T-helper 2 cell treated with Interferon-gamma antibody and Interleukin-4, amounts not matched to agents 100 ng/mL and 5 ng/mL, for 36 hours (primary cell): ENCODE measurements around the gene POMT2. TPM values are rescaled to one million over a fixed set of nuclear protein-coding genes. Genes with fewer than 3 reads are reported as not detected.
"Not testable (repeated sequence)": the region's sequence is repeated elsewhere in the genome, so short reads cannot be mapped to it uniquely, and the experiment has no call there.

ENCODE experiments used
- intact Hi-C: fragments of 100-400 bp; cut with micrococcal nuclease; formaldehyde crosslinking; loops from one replicate; pipeline ENCODE4 v1.15.1; 2023
- total RNA-seq: library from RNA; stranded (reverse); gene quantifications from 2 replicates; pipeline ENCODE4 v1.2.3, GENCODE V29; 2022

The POMT2 gene
- total RNA-seq, 1 donor from 2014 or later, result 16.3 TPM

DNA sequence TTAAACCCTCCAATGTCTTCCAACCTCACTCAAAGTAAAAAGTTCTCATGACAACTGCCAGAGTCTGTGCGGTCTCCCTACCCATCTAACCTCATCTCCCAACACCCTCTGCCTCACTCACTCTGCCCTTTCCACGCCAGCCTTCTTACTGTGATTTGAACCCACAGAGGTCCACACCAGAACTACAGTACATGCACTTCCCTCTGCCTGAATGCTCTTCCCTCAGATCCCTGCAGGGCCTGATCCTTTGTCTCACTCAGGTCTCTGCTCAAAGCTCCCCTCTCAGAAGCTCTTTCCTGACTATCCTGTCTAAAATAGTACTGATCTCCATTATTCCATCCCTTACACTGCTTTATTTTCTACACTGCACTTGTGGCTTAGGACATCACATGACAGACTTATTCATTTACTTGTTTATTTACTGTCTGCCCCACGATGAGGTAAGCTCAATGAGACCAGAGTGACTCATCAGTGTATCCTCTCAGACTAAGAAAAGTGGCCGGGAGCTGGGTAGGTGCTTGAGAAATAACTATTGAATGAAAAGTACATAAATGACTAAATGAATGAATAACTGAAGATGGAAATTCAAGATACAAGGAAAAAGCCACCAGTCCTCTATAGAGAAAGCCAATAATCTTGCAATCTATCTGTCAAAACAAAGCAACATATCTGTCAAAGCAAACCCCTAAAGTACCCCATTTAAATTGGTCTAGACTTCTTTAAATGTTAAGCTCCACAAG is 17.1 kb downstream of the POMT2 start:
- intact Hi-C loops, result loop anchor here (1.0 to 5.0 kb wide), 2 partner anchors 17 to 154 kb away; partner anchors contain the start of genes AHSA1, POMT2 and VIPAS39

DNA sequence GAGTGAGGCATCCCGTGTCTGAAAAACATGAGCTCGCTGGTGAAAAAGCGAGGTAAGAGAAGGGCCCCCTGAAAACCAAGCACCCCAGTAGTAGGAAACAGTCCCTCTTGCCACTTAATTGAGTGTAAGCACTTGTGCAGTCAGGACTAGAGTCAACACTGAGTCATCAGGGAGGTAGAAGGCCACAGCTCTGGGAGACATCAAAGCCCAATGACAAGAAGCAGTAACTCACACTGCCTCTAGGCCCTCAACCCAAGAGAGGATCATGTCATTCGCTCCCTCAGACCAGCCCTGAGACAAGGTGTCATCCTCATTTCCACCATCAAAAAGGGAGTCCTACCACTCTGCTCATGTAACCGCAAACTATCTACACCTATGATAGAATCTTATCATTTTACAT is 17.8 kb downstream of the POMT2 start:
- intact Hi-C loops, result loop anchor here (1.0 to 5.0 kb wide), 2 partner anchors 17 to 154 kb away; partner anchors contain the start of genes AHSA1, POMT2 and VIPAS39

DNA sequence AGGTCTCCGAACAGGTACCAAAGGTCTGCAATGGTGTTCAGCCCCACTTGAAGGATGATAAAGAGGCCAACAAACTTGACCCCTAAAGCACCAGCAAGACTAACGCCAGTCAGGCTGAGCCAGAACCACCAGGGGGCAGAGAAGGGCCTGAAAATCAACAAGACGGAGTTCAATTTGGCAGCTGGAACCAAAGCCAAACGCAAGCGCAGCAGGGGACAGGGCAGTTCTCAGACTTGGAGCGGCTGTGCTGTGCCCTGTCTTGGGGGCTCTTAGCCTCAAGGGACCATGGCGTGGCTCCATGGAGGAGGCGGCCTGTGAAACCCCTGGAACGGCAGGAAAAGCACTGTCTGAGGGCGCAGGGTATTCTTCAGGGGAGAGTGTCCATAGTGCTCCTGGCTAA is 19.6 kb downstream of the POMT2 start:
- intact Hi-C loops, result loop anchor here (1.0 to 5.0 kb wide), 2 partner anchors 156 to 250 kb away; partner anchors contain the start of genes AHSA1 and VIPAS39

DNA sequence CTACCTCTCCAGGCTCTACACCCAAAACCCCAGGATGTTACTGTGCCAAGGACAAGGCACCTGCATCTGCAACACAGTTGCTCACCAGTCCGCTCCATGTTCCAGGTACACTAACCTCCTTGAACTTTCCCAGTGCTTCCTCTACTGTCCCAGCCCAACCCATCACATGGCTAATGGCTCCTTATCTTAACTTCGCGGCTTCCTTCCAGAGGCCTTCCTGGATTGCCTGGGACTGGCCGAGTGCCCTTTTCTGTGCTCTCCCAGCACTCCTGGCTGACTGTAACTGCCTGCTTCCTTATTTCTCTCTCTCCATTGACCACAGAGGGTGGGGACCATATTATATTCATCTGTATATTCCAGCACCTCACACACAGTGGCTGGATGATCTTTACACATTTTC is 20.9 kb downstream of the POMT2 start:
- intact Hi-C loops, result loop anchor here (5.0 kb wide), 1 partner anchor 158 kb away; the partner anchor contains the start of genes AHSA1 and VIPAS39

DNA sequence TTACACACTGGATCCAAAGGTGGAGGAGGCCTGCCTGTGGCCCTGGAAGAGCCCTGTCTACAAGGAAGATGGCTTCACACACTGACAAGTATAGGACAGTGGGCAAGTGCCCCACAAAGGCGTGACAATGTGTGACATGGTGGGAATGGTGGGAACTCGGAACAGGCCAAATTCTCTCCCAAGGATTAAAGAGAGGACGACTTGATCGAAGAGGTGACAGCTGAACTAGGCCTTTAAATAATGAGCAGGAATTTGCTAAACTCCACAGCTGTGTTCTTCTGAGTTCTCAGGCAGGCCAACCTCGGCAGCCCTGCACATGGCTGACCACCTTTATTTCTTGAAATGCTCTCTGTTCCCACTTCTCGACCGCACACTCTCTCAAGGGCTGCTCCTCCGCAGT is 23.8 kb downstream of the POMT2 start:
- intact Hi-C loops, result no loop called here

DNA sequence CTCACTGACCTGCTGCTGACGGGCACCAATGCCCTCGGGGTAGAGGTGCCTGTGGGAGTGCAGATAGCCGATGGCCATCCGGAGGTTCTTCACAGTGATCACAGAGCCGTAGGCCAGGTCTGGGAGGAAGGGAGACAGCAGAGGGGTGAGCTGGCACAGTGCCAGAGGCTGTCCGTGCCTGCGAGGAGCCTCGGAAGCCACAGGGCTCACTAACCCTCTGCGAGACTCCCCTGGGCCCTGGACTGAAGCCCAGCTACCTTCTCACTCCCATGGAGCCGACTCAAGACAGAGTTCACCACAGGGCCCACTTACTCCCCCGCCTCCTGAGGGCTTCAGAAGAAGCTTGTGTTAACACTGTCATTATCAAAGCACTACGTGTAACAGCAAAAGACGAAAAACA is 24.5 kb downstream of the POMT2 start:
- intact Hi-C loops, result no loop called here

DNA sequence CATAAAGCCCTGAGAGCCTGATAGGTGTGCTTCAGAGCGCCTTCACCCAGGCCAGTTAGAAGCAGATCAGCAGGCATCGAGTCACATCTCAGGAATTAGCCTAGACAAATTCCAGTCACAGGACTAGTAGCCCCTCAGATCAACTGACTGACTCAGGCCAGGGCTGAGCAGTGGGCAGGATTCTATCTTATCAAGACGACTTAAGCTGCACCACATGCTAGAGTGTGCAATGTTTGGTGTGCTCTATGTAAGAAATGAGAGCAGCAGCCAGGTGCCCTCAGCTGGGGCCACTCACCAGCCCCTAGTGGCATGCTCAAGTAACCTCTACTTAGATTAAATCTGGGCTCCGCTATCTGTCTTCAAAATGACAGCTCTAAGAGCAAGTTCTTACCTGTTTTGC is 30.0 kb downstream of the POMT2 start:
- intact Hi-C loops, result no loop called here

DNA sequence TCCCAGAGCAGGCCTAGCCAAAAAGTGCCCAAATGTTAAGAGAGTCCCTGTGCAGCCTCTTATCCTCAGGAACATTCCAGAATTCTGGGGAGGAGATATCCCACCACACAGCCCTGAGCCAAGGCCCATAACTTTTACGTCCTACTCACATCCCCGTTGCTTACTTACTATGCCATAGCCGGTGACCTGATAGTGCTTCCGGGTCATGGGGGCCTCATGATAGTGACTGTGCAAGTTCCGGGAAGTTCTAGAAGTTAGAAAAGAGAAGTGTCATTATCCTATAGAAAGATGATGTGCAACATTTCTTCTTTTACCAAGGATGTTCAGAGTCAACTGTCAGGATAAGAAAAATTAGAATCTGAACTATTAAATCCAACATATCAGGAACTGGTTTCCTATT is 34.1 kb downstream of the POMT2 start:
- intact Hi-C loops, result no loop called here

DNA sequence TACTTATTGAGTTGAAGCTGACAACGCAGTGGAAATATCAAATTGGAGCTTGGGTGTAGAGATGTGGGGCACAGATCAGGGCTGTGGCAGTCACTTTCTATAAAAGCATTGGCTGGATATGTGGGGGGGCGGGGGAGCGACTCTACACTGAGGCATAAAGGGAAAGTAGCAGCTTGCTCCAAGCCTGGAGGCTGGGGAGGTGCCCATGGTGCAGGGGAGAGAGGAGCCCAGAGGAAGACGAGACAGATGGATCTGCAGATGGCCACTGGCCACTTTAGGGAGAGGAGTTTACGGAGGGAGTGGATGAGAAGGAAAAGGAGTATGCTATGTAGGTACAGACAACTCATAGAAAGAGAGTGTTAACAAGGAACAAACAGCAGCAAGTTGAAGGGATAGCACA is 36.2 kb downstream of the POMT2 start:
- intact Hi-C loops, result no loop called here

DNA sequence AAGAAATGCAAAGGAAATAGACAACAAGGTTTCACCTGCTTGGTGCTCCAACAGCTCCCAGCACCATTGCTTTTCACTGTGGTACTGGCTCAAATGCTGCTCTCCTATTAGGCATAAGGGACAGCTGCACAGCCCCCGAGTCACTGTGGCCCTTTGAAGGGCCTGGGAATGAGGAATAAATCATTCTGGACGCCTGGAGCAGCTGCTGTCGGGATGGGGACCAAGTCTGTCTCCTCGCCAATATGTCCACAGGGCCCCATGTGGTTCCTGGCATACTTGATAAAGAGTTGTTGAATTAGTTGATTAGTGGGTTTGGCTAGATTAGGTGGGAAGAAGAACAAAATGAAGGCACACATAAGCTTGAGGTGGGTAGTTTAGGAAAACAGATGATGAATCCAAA is 36.6 kb downstream of the POMT2 start:
- intact Hi-C loops, result no loop called here

DNA sequence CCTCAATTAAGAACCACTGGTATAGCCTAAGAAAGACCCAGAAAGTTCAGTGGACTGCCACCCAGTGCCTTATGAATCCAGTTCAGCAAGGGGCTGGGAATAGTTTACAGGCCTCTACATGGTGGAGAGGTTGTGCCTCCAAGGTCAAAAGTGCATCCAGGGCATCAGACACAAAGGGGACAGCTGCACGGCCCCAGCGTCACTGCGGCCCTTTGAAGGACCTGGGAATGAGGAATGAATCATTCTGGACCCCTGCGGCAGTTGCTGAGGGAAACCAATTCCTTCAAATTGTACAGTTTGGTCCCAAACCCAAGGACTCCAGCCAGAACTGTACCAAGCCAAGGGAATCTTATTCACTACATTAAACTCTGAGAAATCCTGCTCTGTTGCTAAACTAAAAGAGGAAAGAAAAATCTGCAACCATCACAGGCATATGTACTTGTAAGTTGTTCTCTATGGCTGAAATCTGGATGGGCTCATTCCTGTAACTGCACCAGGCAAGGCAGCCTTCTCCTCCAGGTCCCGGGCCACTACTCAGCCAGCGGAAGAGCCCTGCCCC is 38.8 kb downstream of the POMT2 start:
- intact Hi-C loops, result no loop called here

DNA sequence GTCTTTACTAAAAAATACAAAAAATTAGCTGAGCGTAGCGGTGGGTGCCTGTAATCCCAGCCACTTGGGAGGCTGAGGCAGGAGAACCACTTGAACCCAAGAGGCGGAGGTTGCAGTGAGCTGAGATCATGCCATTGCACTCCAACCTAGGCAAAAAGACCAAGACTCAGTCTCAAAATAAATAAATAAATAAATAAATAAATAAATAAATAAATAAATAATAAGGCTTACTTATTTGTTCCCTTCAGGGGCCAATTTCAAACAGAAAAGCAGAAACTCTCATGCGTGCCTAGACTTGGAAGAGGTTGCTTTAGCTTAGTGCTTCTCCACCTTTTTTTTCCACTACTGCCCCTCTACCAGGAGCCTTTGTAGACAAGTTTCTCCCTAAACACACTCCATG is 39.8 kb downstream of the POMT2 start:
- intact Hi-C loops, result not testable (repeated sequence)

DNA sequence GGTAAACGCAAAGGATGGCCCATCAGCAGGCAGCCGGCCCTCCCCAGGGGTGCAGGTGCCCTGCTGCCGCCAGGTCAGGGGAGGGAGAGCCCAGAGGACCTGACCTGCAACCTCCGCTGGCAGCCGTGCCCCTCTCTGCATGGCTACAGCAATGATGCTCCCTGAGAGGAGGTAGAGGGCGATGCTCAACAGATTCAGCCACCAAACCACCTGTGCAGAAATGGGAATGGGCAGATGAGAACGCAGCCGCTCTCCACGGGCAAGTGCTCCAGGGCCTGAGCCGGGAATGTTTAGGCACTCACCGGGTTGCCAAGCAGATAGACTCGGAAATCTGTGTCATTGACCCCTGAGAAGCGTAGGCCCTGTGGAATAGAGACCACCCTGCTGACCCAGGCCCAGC is 41.0 kb downstream of the POMT2 start:
- intact Hi-C loops, result no loop called here

DNA sequence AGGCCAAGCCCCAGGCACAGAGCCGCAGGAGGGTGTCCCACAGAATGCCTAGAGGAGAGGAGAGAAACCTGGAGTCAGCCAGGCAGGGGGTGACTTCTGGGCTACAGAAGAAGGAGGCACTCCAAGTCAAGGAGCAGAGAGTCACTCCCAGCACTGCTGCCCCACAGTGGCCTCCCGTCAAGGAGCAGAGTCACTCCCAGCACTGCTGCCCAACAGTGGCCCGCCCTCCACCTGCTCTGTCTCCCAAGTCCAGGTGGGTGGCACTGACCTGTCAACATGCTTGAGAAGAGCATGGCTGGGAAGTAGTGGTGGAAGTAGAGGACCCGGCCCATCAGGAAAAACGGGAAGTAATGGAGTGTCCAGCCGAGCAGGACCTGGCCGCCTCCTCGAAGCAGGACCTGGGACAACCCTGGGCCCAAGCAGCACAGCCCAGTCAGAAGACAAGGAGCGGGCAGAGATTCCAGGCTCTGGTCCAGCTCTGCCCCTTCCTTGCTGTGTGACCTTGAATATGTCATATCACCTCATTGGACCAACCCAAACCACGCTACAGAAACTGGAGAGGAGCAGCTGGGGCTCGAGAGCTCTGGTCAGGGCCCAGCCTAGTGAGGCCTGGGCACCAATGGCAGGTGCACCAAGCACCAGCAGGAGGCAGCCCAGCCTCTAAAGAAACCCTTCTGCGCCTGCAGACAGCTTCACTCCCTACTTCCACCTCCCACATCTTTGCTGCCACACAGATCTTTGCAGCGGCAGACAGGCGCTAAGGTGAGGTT is 42.0 kb downstream of the POMT2 start:
- intact Hi-C loops, result no loop called here

DNA sequence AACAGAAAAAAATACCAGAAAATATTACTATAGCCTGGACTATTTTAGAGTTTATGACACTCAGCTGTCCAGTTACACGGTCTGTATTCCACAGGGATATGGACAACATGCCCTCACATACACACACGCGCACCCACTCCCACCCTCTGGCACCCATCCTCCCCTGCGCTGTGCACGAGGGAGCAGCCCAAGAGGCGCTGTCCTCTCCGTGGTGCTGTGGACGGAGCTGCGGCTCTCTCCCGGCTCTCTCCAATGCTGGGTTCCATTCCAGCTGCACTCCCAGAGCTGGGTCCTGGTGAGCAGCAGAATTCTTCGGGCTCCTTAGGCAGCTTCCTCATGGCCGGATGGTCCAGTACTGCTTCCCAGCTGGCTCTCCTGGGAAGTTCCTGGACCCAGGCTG is 43.7 kb downstream of the POMT2 start:
- intact Hi-C loops, result no loop called here

DNA sequence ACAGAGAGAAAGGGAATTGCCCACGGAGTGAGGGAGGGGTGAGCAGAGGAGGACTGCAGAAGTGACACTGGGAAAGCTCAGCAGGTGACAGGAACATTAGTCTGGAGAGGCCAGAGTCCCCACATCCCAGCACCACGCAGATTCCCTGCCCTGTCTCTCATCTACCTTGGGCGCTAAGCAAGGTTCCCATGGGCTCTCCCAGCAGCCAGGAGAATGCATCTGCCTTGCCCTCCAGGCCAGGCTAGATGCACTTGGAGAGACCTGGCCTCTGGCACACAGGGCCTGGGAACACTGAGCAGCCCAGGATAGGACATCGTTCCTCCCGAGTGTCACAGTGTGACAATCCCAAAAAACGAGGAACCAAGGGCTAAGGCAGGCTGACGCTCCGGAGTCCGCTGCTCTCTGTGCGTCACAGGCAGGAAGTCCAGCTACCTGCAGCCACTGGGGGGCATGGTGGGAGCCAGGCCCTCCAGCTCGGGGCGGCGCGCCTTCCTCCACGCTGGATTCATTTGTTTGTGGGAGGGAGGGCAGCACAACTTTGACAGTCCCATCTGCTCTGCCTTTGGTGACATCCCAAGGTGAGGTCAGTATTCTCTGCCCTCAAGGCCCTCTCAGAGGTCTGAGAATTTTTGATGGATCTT is 44.3 kb downstream of the POMT2 start:
- intact Hi-C loops, result no loop called here

DNA sequence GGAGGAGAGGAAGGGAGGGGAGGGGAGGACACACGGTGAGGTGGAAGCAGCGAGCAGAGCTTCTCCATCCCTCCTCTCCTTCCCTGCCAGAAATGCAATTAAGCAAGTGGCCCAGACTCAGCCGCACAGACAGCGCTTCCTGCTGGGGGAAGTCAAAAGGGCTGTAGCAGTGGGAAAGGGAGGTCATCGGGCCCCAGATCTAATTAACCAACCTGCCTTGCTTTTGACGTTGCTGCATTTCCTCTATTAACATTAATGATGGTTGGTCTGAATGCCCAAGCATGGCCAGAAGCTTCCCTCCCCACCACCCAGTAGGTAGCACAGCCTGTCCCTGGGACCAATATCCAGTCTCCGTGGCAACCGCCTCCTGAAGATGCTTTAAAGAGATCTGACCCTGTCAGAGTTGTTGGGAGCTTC is 45.1 kb downstream of the POMT2 start:
- intact Hi-C loops, result no loop called here

DNA sequence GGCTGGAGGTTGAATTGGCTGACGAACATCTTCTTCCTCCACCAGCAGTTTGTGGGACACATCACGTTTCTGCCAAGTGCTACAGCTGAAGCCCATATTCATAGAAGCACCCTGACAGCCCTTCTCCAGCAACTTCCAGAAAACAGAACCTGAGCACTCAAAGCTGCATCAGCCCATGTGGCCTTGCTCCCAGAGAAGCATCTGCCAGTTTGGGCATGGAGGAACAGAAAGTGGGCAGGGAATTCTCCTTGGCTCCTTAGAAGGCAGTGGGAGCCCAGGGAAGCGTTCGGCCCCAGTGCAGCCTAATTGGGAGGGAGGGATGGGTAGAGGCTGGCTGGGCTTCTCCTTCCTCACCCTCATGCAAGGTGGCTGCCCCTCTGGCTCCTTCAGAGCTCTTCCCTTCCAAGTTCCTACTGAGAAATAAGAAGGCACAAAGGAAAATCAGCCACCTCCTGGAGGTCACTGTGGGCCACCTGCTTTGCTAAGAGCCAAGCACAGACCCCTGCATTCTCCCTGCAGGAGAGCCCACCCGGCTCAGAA is 45.6 kb downstream of the POMT2 start:
- intact Hi-C loops, result no loop called here

DNA sequence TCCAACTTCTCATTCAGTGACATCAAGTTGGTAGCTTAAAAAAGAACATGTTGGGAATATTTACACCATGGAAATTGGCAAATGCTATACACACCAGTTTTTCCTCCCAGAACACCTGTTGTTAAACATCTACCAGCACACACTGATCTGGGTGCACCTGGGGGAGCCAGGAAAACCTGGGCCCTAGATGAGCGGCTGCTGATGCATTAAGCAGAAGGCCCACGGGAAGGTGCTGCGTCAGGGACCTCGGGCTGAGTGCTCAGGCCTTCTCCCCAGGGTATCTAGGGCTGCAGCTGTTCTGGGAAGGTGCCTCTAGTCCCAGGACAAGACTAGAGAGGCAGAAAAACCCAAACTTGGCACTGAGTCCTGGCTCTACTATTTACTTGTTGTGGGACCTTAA is 46.9 kb downstream of the POMT2 start:
- intact Hi-C loops, result no loop called here

DNA sequence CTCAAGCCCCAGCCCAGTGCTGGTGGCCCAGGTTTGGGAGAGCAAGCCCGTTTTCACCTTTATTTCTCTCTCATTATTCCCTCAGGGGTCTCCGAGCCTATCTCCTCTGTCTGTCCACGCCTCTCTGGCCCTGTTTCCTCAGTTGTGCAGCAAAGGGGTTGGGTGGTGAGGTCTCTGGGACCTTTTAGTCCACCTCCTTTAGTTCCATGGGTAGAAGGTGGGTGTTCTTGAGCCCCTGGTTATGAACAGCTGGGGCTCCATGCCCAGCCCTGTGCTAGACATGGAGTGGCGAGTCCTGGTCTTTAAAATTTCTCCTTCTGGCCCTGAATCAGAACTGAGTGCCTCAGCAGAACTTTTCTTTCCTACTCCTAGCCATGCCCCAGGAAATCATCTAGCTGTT is 48.4 kb downstream of the POMT2 start:
- intact Hi-C loops, result no loop called here

DNA sequence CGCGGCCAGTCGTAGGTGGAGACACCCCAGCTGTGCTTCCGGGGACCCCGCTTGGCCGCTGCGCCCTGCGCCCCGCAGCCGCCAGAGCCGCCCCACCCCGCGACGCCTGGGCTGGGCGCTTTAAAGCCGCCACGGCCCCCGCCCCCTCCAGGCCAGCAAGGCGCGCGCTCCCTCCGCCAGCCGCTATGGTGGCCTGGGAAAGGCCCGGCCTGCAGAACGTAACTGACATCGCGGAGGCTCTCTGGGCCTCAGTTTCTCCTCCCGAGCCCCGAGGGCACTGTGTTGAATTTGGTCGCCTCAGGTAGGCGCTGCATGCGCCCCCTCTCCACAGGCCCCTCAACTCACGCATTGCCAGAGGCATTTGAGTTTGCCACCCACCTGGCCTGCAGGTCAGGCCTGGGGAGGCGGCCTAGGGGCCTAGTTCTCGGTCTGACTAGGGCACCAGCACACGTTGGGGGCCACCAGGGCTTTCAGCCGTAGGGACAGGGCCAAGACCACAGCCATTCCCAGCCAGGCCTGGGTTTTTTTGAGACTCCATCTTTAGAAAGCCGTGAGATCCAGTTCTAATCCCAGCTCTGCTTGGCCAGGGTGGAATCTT is 49.5 kb downstream of the POMT2 start, which contains the start of gene NGB:
Gene NGB, minus strand, starts transcription at position 94 of the 598 bp plus-strand sequence. CDS start 269 bp downstream, outside the sequence.
- intact Hi-C loops, result no loop called here
